Measurements from ENCODE around the gene CPZ.

Gene CPZ

GRCh38 chr4:8616831-8617230 lies 24.3 kb downstream of the CPZ start:
- TF ChIP-seq FOXP2 (optimal IDR thresholded peaks at IDR 0.05; ENCODE audit: borderline replicate concordance, extremely low read depth, extremely low read length, insufficient read depth) = no peak
- TF ChIP-seq POLR2AphosphoS5 (IDR thresholded peaks at IDR 0.05; ENCODE audit: low read depth, low read length) = no peak
- TF ChIP-seq, protein P1, sequence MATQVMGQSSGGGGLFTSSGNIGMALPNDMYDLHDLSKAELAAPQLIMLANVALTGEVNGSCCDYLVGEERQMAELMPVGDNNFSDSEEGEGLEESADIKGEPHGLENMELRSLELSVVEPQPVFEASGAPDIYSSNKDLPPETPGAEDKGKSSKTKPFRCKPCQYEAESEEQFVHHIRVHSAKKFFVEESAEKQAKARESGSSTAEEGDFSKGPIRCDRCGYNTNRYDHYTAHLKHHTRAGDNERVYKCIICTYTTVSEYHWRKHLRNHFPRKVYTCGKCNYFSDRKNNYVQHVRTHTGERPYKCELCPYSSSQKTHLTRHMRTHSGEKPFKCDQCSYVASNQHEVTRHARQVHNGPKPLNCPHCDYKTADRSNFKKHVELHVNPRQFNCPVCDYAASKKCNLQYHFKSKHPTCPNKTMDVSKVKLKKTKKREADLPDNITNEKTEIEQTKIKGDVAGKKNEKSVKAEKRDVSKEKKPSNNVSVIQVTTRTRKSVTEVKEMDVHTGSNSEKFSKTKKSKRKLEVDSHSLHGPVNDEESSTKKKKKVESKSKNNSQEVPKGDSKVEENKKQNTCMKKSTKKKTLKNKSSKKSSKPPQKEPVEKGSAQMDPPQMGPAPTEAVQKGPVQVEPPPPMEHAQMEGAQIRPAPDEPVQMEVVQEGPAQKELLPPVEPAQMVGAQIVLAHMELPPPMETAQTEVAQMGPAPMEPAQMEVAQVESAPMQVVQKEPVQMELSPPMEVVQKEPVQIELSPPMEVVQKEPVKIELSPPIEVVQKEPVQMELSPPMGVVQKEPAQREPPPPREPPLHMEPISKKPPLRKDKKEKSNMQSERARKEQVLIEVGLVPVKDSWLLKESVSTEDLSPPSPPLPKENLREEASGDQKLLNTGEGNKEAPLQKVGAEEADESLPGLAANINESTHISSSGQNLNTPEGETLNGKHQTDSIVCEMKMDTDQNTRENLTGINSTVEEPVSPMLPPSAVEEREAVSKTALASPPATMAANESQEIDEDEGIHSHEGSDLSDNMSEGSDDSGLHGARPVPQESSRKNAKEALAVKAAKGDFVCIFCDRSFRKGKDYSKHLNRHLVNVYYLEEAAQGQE (IDR thresholded peaks at IDR 0.05; ENCODE audit: insufficient read depth in 1 of 2, low read depth in 2 of 2, low read length in 2 of 2) = no peak

DNA sequence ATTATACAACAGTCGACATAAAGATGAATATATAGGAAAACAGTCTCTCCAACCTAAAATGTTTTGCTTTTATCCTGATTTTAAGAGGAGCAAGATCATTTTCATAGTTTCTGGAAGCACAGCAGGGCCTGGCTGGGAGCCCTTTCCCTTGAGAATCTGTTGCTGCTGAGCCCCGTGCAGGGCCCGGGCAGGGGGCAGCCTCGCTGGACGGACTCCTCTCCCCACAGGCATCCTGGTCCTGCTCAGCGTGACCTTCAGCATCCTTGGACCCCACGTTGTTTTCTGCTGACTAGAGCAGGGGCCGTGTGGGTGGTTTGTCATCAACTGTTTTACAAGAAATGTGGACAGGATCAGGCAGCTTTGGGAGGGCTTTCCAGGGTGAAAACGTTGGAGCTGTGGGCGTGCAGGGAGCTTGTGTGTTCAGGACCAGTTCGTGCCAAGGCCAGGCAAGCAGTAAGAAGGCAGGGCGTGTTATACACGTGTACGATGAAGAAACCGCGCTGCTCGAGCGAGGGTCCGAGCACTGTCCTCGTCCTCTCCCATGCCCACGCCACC lies 25.0 kb downstream of the CPZ start:
- TF ChIP-seq SIN3A (IDR thresholded peaks at IDR 0.05; ENCODE audit: borderline replicate concordance, insufficient read depth, low read length) = no peak
- TF ChIP-seq POLR2AphosphoS5 (IDR thresholded peaks at IDR 0.05; ENCODE audit: low read depth, low read length) = no peak
- no peak for TF ChIP-seq FOXP2 (optimal IDR thresholded peaks at IDR 0.05; ENCODE audit: borderline replicate concordance, extremely low read depth, extremely low read length, insufficient read depth)
- TF ChIP-seq, protein P1 (IDR thresholded peaks at IDR 0.05; ENCODE audit: insufficient read depth in 1 of 2, low read depth in 2 of 2, low read length in 2 of 2) = no peak
- TF ChIP-seq TAF1 (IDR thresholded peaks at IDR 0.05; ENCODE audit: borderline replicate concordance, insufficient read depth, low read length) = no peak

DNA sequence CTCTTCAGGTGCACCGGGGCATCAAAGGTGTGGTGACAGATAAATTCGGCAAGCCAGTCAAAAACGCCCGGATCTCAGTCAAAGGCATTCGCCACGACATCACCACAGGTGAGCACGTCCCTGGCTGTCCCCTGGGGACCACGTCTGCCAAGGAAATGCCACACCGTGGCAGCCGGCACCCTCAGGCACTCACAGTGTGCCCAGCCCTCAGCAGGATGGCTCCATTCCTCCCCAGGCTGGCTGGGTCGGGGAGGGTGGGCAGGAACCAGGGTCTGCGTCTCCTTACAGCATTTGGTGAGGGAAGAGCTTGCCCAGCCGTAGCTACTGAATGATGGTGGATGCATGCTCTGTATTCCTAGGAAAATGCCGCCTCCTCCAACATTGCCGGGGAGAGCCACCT lies 25.9 kb downstream of the CPZ start:
- TF ChIP-seq FOXP2 (optimal IDR thresholded peaks at IDR 0.05; ENCODE audit: borderline replicate concordance, extremely low read depth, extremely low read length, insufficient read depth) = no peak
- TF ChIP-seq, protein P1 (IDR thresholded peaks at IDR 0.05; ENCODE audit: insufficient read depth in 1 of 2, low read depth in 2 of 2, low read length in 2 of 2) = no peak
- no peak for TF ChIP-seq TAF1 (IDR thresholded peaks at IDR 0.05; ENCODE audit: borderline replicate concordance, insufficient read depth, low read length)
- no peak for TF ChIP-seq SIN3A (IDR thresholded peaks at IDR 0.05; ENCODE audit: borderline replicate concordance, insufficient read depth, low read length)
- no peak for TF ChIP-seq POLR2AphosphoS5 (IDR thresholded peaks at IDR 0.05; ENCODE audit: low read depth, low read length)

DNA sequence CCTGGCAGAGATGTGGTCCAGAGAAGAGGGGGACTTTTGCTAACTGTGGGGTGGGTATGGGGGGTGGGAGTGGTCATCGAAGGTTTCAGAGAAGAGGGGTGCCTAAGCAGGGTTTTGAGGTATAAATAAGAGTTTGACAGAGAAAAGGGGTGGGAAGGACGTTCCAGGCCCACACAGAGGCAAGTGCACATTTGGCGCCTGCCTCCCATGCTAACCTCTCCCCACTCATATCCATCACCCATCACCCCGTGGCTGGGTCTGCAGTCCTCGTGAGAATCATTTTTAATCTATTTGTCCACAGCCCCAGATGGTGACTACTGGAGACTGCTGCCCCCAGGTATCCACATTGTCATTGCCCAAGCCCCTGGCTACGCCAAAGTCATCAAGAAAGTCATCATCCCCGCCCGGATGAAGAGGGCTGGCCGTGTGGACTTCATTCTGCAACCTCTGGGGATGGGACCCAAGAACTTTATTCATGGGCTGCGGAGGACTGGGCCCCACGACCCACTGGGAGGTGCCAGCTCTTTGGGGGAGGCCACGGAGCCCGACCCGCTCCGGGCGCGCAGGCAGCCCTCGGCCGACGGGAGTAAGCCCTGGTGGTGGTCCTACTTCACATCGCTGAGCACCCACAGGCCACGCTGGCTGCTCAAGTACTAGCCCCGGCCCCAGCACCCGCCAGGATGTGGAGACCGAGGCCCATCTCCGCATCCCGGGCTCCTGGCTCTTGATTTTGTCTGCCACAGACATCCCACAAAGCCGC lies 26.6 kb downstream of the CPZ start:
- TF ChIP-seq, protein P1 (IDR thresholded peaks at IDR 0.05; ENCODE audit: insufficient read depth in 1 of 2, low read depth in 2 of 2, low read length in 2 of 2) = no peak
- TF ChIP-seq TAF1 (IDR thresholded peaks at IDR 0.05; ENCODE audit: borderline replicate concordance, insufficient read depth, low read length) (no peak), FOXP2 (optimal IDR thresholded peaks at IDR 0.05; ENCODE audit: borderline replicate concordance, extremely low read depth, extremely low read length, insufficient read depth) (no peak), SIN3A (IDR thresholded peaks at IDR 0.05; ENCODE audit: borderline replicate concordance, insufficient read depth, low read length) (no peak), POLR2AphosphoS5 (IDR thresholded peaks at IDR 0.05; ENCODE audit: low read depth, low read length) (no peak)

Data from PFSK-1 (cell line).